HG02588 (cell line): ENCODE measurements around the gene SYNE1.

ENCODE experiments used
- ATAC-seq: cut with Tn5 transposase; IDR thresholded peaks from one replicate; pipeline ENCODE4 v1.9.1; 2021; ENCODE audit warnings: mild to moderate bottlenecking, moderate library complexity; ENCODE audit not compliant: unreplicated experiment

SYNE1 gene

DNA sequence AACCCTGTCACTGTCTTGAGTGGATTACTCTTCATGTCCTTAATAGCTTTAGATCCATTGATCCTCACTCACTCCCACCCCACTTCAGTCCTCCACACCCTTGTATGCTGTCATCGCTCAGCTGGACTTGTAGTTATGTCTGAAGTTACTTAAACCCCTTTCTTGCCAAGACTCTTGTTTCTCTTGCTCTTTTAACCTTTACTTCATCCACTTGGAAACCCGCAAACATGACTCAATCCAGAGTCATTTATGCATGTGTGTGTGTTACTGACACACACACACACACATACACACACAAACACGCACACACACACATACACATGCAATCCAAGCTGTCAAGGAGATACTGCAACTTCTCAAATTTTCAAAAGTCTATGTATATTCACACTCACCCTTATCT, 341.8 kb downstream of the SYNE1 start:
- ATAC-seq, result no peak

DNA sequence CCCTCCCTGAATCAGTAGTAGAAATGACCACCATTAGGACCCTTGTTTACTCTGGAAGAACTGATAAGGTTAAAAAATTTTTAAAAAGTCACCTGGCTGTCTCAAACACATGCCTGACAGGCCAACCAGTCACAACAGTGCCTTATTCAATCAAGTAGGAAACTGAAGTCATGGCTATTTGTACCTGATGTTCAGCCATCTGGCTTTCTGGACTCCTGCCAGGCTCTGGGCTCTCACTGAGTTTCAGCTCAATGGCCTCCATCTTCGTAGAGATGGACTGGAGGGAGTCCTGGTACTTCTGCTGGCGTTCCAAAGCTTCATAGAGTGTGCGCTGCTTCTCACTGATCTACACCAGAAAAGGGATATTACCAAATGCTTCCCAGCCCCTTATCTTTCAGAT, 343.8 kb downstream of the SYNE1 start:
- no peak for ATAC-seq

DNA sequence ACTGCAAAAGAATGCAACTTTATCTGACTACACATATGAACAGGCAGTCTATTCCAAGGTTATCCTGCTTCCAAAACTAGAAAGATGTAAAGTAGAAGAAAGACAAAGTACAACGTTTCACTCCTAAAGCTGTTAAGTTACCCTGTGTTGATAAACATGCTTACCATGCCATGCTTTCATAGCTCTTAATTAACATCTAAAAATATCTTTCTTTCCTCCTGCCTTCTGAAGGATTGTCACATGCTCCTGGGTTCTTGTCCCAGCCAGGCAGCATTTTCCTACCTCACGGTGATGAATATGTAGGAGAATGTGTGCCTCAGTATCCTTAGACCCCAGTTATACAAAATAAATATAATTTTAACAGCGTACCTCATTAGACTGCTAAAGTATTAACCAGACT, 344.6 kb downstream of the SYNE1 start:
- no peak for ATAC-seq

DNA sequence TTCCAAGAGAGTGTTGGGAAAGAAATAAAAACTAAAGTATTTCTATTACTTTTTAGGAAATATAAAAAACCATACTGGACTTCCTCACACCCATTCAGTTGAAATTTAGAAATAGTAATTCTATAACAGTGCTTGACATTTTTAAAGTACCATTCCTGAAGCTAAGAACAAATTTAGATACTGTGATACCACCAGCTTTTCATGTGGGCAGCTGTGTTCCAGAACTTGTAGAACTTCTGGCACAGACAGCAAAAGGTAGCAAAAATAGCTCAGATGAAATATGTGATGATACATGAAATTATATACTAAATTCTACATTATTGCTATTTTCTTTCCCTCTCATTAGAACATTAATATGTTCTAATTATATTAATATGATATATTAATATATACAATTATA, 346.5 kb downstream of the SYNE1 start:
- no peak for ATAC-seq

- no peak for ATAC-seq
Measured at GRCh38 chr6:152277826-152278329, 359.3 kb downstream of the SYNE1 start.

- ATAC-seq, result no peak
Measured at GRCh38 chr6:152273638-152274037, 363.5 kb downstream of the SYNE1 start.

DNA sequence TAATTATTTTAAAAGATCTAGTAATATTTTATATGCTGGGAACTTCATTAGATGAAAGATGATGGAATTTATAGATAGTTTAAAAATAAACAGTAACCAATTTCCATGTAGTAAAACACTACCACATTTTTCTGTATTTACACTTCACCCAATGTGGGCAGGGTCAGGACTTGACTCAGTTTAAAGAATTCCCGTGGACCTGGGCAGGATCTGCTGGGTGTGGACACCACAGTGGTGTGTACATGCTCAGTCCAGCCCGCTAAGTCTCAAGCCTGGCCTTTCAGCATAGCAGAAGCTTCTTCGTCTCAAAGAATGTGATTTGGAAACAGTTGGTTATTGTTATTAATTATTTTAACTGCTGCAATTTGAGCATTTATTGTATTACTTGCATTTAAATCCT, 364.2 kb downstream of the SYNE1 start:
- ATAC-seq, result no peak

DNA sequence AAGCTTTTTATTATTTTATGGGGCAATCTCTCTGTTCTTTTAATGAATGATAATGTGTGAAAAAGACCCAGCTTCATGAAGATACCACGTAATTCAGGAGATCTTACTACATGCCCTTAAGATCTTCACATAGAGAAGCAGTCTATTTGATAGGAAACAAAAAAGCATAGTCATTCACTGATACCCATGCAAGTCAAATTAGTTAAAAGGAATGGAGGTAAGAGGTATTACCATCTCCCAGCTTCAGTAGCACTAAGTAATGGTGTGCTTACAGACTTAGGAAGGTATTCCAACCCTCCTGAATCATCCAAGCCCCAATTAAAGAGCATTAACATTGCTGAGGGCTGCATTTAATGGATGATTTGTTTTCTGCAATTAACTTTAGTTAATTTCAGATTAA, 364.7 kb downstream of the SYNE1 start:
- ATAC-seq, result no peak

DNA sequence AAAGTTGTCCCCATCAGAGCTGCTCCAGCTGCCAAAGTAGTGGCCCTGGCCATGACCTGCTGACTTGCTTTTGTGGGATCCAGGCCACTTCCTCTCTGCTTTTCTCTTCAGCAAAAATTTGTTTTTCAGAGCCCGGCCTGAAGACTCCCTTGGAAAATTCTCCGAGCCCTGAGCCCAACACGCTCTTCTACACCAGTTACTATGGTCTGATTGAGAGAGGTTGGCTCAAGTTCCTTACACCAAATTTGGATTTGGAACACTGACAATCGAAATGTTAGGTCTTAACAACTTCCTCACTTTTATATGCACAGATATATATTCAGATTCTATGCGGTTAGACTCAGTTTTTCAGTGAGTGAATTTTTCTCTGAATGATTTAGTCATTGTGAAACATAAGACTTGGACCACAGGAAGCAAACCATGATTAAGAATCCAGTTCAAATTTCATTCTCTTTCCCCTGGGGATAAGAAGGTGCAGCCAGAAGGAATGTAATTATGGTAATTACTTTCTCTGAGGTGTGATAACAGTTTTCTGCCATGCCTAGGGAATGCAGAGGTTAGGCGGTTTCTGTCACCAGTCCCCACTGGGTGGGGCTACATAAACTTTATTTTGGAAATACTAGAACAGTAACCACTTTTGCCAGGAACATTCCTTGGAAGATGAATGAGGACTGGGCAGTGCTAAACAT, 365.2 kb downstream of the SYNE1 start:
- no peak for ATAC-seq

DNA sequence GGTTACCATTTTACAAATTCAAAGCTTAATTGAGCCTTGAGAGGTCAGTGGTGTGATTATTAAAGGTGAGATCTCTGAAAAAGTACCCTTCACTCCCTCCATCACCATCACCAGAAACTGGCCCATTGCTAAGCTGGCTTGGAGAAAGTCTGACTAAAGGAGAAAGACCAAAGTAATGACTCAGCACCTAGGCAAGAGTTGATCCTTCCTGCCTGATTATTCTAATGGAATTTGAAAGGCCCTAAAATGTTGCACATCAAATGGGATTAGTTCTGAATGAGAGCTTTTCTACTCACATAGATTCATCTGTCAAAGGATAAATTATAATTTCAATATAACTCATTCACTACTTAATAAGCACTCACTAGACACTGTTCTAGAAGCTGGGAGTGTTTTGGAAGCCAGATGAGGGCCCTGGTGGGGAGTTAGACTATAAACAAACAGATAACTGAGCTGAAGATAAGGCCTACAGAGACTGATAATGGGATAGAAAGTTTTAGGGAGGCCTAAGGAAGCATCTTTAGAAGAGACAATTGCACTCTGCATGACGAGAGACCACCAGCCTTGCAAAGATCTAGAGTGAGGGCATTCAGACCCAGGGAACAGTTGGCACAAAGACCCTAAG, 366.7 kb downstream of the SYNE1 start:
- ATAC-seq, result no peak

GRCh38 chr6:152268846-152269442, 368.2 kb downstream of the SYNE1 start:
- ATAC-seq, result no peak

DNA sequence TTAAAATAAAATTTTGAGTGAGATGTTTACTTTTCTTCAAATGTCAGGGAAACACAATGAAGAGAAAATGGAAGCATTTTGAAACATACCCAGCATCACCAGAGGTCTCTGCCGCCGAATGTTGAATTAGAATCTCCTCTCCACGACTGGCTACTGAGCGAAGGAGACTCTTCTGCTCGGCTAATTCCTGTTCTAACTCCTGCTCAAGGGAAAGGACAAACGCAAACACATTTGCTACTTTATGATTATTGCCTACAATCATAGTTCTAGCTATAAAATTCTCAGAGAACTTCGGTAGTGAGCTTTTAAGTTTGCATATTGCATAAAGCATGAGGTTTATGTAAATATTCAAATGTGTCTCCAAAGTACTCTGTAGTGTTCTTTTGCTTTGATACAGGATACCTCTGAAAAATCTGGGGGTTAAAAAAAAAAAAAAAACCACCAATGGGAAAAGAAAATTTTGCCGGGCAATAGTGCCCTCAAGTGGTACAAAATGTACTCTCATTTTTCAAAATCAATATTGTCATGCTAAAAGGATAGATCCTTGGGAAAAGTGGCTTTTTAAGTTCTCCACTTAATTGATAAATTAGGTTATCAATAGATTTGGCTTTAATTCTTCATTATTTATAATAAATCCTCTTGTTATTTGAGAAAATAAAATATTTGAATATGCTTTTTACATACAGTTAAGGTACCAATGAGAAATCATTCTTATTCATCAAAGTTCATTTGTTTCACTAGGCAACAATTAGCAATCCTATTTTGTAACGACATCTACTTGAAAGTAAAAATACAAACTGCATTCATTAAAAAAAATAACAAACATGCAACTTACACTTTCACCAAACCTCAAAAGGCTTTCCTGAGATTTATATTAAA, 369.0 kb downstream of the SYNE1 start:
- ATAC-seq, result no peak

DNA sequence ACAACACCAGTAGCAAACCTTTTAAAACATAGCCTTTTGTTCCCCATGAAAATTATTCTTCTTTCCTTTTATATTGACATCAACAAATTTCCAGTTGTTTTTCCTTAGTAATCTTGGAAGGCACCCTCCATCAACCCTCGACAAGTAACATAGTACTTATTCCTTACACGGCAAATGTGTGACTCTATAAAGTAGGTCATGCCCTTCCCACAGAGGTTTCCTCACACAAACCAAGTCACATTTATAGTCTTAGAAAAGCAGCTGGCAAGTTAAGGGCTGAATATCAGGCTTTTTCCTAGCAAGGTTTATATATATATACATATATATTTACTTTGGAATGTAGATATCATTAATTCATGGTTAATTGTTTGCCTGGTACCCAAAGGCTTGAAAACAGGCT, 371.5 kb downstream of the SYNE1 start:
- no peak for ATAC-seq

- no peak for ATAC-seq
Measured at GRCh38 chr6:152263582-152263981, 373.6 kb downstream of the SYNE1 start.

DNA sequence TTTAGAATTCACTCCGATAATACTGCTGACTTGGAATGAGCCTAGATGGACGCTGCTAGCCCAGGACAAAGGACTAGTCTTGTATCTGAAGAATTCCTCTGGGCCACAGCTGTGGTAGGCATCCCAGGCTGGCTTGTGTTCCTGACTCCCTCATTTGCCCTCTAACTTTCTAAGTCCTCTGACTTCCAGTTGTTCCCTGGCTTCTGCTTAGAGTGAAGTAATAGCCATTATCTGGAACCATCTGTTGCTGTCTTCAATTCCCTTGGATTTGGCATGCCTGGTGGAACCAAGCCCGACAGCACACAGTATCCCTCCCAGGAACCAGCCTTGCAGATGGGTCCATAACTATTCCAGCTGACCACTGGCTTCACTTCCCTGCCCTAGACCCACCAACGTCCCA, 376.0 kb downstream of the SYNE1 start:
- ATAC-seq, result no peak

- ATAC-seq, result no peak
Measured at GRCh38 chr6:152259234-152259633, 377.9 kb downstream of the SYNE1 start.

DNA sequence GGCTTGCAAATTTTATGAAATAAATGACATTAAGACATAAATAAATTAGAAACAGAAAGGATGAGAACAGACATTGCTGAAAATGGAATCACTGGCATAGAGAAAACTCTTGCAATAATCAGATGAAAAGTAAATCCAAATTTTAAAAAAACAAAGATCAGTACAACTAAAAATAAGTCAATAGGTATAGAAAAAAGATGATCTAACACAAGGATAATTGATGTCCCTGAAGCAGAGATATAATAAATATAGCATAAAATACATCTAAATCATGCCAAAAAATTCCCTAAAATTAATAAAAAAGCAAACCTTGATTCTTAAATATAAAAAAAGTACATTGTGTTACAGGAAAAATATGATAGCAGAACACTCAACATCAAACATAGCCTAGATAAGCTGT, 379.6 kb downstream of the SYNE1 start:
- ATAC-seq, result no peak

DNA sequence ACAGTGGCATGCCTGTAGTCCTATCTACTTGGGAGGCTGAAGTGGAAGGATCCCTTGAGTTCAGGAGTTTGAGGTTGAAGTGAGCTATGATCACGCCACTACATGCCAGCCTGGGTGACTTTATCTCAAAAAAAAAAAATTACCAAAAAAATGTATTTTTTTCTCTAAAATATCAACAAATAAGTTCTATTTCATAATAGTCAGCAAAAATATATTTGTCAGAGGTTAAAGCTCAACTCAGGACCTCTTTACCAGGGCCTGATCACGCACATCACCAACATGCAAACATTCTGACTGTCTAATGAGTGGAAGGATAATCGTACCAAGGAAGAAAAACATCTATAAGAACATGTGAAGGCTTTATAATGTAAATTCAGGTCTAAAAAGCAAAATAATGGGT, 387.0 kb downstream of the SYNE1 start:
- ATAC-seq, result no peak

DNA sequence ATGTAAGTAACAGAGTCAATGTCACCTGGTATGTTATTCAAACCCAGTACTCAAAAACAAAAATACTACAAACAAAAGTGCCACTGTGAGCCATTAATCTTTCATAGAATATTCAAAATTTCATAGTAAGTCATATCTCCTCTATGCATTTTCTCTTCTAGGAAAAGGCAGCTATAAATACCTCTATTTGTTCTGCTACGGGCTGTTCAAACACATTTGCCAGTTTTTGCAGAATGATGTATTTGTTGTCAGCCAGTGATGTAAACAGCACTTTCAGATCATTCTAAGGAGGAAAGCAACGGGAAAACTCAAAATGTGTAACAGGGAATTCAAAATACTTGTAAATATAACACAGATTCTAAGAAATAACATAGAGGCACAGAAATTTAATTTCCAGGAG, 388.2 kb downstream of the SYNE1 start:
- ATAC-seq, result no peak

- ATAC-seq, result no peak
Measured at GRCh38 chr6:152246554-152247337, 390.4 kb downstream of the SYNE1 start.
